Tibial artery (tissue), 4 donors: ENCODE data around the gene CLEC11A.
"Not testable (repeated sequence)": the region's sequence is repeated elsewhere in the genome, so short reads cannot be mapped to it uniquely, and the experiment has no call there.

Experiments used
- DNase-seq, 2 donors: peaks; one replicate each; pipeline ENCODE4 v3.0.0-alpha.2; 2019
- H3K27ac ChIP-seq, 2 donors: fragments of 200-600 bp; sonication (generic) in 1 of 2; 1 replicate in 1 of 2; 2 replicates in 1 of 2; pipeline ENCODE4 v1.5.1; 2018 to 2019; ENCODE audit warnings: mild to moderate bottlenecking in 1 of 2
- H3K27me3 ChIP-seq, 2 donors: fragments of 200-600 bp; sonication (generic) in 1 of 2; one replicate each; pipeline versions ENCODE4 v1.5.1 to v1.6.0; 2016 to 2019
- H3K36me3 ChIP-seq, 3 donors: fragments of 200-600 bp; sonication (generic) in 2 of 3; one replicate each; pipeline ENCODE4 v1.5.1; 2016 to 2019; ENCODE audit warnings: mild to moderate bottlenecking in 2 of 3
- H3K4me1 ChIP-seq, 4 donors: fragments of 200-600 bp; sonication (generic) in 2 of 4; 1 replicate in 3 of 4; 2 replicates in 1 of 4; pipeline ENCODE4 v1.5.1; 2016 to 2019
- H3K4me3 ChIP-seq, 2 donors: fragments of 200-600 bp; sonication (generic) in 1 of 2; 1 replicate in 1 of 2; 2 replicates in 1 of 2; pipeline ENCODE4 v1.5.1; 2018 to 2019; ENCODE audit warnings: mild to moderate bottlenecking in 2 of 2
- H3K9me3 ChIP-seq, 3 donors: fragments of 200-600 bp; sonication (generic) in 1 of 3; one replicate each; pipeline ENCODE4 v1.5.1; 2016 to 2019
- intact Hi-C: fragments of 100-400 bp; cut with DNase I; formaldehyde crosslinking; loops from one replicate; pipeline ENCODE4 v1.15.0; 2023; ENCODE audit warnings: low total_unique reads
- TF ChIP-seq, protein P1 (sequence below), 2 experiments: fragments of 200-600 bp in 1 of 2; fragments of 450-650 bp in 1 of 2; IDR thresholded peaks; one replicate each; pipeline ENCODE4 v1.5.1; 2017 to 2019; ENCODE audit warnings: antibody characterized with exemption in 2 of 2, mild to moderate bottlenecking in 1 of 2, moderate library complexity in 1 of 2

The CLEC11A gene

GRCh38 chr19:50764409-50764808, 41.2 kb downstream of the CLEC11A start:
- DNase-seq, result no peak
- H3K9me3 ChIP-seq, result no peaks in the 10 kb centered on the region
- H3K36me3 ChIP-seq, result no peaks in the 10 kb centered on the region
- intact Hi-C loops, result no loop called here
- no peak overlapping the region for H3K4me3 ChIP-seq
- peaks cover 0 to 13% of the 10 kb centered on the region in 2 donors for H3K27me3 ChIP-seq
- H3K27ac ChIP-seq, result no peak overlapping the region
- TF ChIP-seq, protein P1, sequence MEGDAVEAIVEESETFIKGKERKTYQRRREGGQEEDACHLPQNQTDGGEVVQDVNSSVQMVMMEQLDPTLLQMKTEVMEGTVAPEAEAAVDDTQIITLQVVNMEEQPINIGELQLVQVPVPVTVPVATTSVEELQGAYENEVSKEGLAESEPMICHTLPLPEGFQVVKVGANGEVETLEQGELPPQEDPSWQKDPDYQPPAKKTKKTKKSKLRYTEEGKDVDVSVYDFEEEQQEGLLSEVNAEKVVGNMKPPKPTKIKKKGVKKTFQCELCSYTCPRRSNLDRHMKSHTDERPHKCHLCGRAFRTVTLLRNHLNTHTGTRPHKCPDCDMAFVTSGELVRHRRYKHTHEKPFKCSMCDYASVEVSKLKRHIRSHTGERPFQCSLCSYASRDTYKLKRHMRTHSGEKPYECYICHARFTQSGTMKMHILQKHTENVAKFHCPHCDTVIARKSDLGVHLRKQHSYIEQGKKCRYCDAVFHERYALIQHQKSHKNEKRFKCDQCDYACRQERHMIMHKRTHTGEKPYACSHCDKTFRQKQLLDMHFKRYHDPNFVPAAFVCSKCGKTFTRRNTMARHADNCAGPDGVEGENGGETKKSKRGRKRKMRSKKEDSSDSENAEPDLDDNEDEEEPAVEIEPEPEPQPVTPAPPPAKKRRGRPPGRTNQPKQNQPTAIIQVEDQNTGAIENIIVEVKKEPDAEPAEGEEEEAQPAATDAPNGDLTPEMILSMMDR (IDR thresholded peaks at IDR 0.05), result no peak
- H3K4me1 ChIP-seq, result no peaks in the 10 kb centered on the region

GRCh38 chr19:50766746-50767145, 43.6 kb downstream of the CLEC11A start:
- H3K27ac ChIP-seq, H3K4me3 ChIP-seq, intact Hi-C loops, H3K36me3 ChIP-seq, DNase-seq, H3K4me1 ChIP-seq, H3K9me3 ChIP-seq: not testable (repeated sequence)
- peaks cover 0 to 31% of the 10 kb centered on the region in 2 donors for H3K27me3 ChIP-seq

- H3K4me3 ChIP-seq, intact Hi-C loops, H3K4me1 ChIP-seq, DNase-seq, H3K27ac ChIP-seq, H3K9me3 ChIP-seq, H3K36me3 ChIP-seq: not testable (repeated sequence)
- peaks cover 0 to 34% of the 10 kb centered on the region in 2 donors for H3K27me3 ChIP-seq
These were observed 44.1 kb downstream of the CLEC11A start for GRCh38 chr19:50767263-50767662.

DNA sequence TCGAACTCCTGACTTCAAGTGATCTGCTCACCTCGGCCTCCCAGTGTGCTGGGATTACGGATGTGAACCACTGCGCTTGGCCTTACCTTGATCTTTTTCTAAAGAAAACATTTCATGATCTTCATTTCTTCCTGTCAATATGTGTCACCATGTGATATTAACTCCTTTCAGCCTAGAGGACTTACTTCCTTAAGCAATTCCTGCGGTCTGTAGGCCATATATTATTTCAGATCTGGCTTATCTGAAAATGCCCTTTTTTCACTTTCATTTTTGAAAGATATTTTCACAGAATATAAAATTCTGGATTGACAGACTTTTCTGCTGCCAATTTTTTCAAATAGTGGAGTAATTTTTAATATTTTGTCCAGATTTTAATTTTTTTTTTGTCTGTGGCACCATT, 45.1 kb downstream of the CLEC11A start:
- intact Hi-C loops, result no loop called here
- Histone ChIP-seq H3K36me3 (no peaks in the 10 kb centered on the region), H3K9me3 (no peaks in the 10 kb centered on the region), H3K27ac (no peak overlapping the region), H3K4me3 (no peak overlapping the region), H3K27me3 (peaks cover 0 to 34% of the 10 kb centered on the region in 2 donors), H3K4me1 (no peaks in the 10 kb centered on the region)
- DNase-seq, result no peak
- TF ChIP-seq, protein P1 (IDR thresholded peaks at IDR 0.05), result no peak

DNA sequence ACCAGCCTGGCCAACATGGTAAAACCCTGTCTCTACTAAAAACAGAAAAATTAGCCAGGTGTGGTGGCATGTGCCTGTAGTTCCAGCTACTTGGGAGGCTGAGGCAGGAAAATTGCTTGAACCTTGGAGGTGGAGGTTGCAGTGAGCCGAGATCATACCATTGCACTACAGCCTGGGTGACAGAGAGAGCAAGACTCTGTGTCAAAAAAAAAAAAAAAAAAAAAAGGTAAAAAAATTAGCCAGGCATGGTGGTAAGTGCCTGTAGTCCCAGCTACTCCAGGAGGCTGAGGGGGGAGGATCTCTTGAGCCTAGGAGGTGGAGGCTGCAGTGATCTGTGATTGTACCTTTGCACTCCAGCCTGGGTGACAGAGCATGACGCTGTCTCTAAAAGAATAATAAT, 47.0 kb downstream of the CLEC11A start, which contains the start of gene GPR32:
Gene GPR32 (plus strand): TSS at position 301 of the 400 bp plus-strand sequence. CDS start 137 bp downstream, outside the sequence.
- intact Hi-C loops, H3K27ac ChIP-seq, H3K4me1 ChIP-seq, DNase-seq, H3K4me3 ChIP-seq, H3K9me3 ChIP-seq, H3K36me3 ChIP-seq: not testable (repeated sequence)
- peaks cover 0 to 39% of the 10 kb centered on the region in 2 donors for H3K27me3 ChIP-seq

- intact Hi-C loops, result no loop called here
- TF ChIP-seq, protein P1 (IDR thresholded peaks at IDR 0.05), result no peak
These were observed 47.7 kb downstream of the CLEC11A start for GRCh38 chr19:50770888-50771287.

GRCh38 chr19:50772476-50772875, 49.3 kb downstream of the CLEC11A start:
- Histone ChIP-seq H3K4me1 (no peaks in the 10 kb centered on the region), H3K27me3 (peaks cover 0 to 59% of the 10 kb centered on the region in 2 donors), H3K36me3 (no peaks in the 10 kb centered on the region), H3K9me3 (peaks cover 0 to 7% (median 6%) of the 10 kb centered on the region in 3 donors), H3K4me3 (no peak overlapping the region), H3K27ac (no peak overlapping the region)
- intact Hi-C loops, result no loop called here
- TF ChIP-seq, protein P1 (IDR thresholded peaks at IDR 0.05), result no peak
- DNase-seq, result no peak

More at GRCh38 chr19:50770888-50771287, 47.7 kb downstream of the CLEC11A start:
- Histone ChIP-seq H3K36me3 (no peaks in the 10 kb centered on the region), H3K27ac (no peak overlapping the region), H3K4me1 (no peaks in the 10 kb centered on the region), H3K9me3 (no peaks in the 10 kb centered on the region), H3K4me3 (no peak overlapping the region), H3K27me3 (peaks cover 0 to 43% of the 10 kb centered on the region in 2 donors)
- DNase-seq, result no peak

DNA sequence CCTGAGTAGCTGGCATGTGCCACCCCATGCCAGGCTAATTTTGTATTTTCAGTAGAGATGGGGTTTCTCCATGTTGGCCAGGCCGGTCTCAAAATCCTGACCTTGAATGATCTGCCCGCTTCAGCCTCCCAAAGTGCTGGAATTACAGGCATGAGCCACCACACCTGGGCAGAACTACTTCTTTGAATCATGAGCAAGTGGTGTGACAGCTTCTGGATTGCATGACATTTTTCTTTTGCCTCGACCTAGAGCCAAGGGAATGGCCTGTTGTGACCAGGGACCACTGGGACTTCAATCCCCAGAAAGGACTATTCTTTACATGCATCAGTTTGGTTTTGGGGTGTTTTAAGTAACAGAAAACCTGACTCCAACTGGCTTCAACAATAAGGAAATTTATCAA, 49.7 kb downstream of the CLEC11A start:
- H3K36me3 ChIP-seq, H3K4me3 ChIP-seq, intact Hi-C loops, H3K4me1 ChIP-seq, H3K9me3 ChIP-seq, DNase-seq, H3K27ac ChIP-seq: not testable (repeated sequence)
- peaks cover 0 to 63% of the 10 kb centered on the region in 2 donors for H3K27me3 ChIP-seq

DNA sequence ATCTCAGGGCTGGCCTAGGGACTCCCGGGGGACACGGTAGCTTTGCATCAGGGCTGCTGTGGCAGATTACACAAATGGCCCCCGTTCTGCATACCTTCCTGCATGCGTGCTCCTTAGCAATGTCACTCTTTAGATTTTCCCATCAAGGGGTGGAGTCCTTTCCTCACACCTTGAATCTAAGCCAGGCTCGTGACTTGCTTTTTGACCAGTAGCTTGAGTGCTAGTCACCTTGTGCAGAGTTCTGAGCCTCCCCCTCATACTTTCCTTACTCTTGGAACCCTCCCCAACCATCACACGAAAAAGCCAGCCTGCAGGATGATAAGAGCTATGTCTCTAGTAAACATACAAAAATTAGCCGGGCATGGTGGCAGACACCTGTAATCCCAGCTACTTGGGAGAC, 50.3 kb downstream of the CLEC11A start:
- DNase-seq, H3K9me3 ChIP-seq, H3K4me1 ChIP-seq, H3K36me3 ChIP-seq, H3K27ac ChIP-seq, intact Hi-C loops, H3K4me3 ChIP-seq: not testable (repeated sequence)
- H3K27me3 ChIP-seq, result peaks cover 0 to 69% of the 10 kb centered on the region in 2 donors
